Left lung (tissue), 10 donors: ENCODE results near the gene CFAP90. TPM values are rescaled to one million over a fixed set of nuclear protein-coding genes. Genes with fewer than 3 reads are reported as not detected.

Experiments used
- ATAC-seq: fragments of 200-7000 bp; cut with Tn5 transposase; one replicate; pipeline ENCODE4 v1.9.1; 2020; ENCODE audit warnings: moderate library complexity
- DNase-seq, 4 donors: peaks; one replicate each; pipeline ENCODE4 v3.0.0-alpha.2; 2013 to 2020
- H3K27ac ChIP-seq, 2 donors: fragments of 200-600 bp; sonication (generic) in 1 of 2; one replicate each; pipeline versions ENCODE4 v1.5.0 to v1.8.0; 2020 to 2021
- H3K27me3 ChIP-seq, 2 donors: fragments of 200-600 bp; sonication (generic) in 1 of 2; one replicate each; pipeline versions ENCODE4 v1.5.0 to v1.8.0; 2020 to 2021
- H3K36me3 ChIP-seq, 2 donors: fragments of 200-600 bp; sonication (generic) in 1 of 2; one replicate each; pipeline versions ENCODE4 v1.5.0 to v1.8.0; 2020 to 2021
- H3K4me1 ChIP-seq, 2 donors: fragments of 200-600 bp; one replicate each; pipeline ENCODE4 v1.8.0; 2021
- H3K4me3 ChIP-seq, 2 donors: fragments of 200-600 bp; sonication (generic) in 1 of 2; one replicate each; pipeline versions ENCODE4 v1.5.0 to v1.8.0; 2020 to 2021; ENCODE audit warnings: mild to moderate bottlenecking in 1 of 2
- H3K9me3 ChIP-seq, 2 donors: fragments of 200-600 bp; sonication (generic) in 1 of 2; one replicate each; pipeline versions ENCODE4 v1.5.0 to v1.8.0; 2020 to 2021
- CTCF ChIP-seq, 2 donors: fragments of 200-600 bp; sonication (generic) in 1 of 2; IDR thresholded peaks; one replicate each; pipeline versions ENCODE4 v1.5.0 to v1.8.0; 2021; ENCODE audit warnings: antibody characterized with exemption in 2 of 2
- intact Hi-C, 2 donors: fragments of 100-400 bp; cut with DNase I; formaldehyde crosslinking; loops; one replicate each; pipeline versions ENCODE4 v1.11.2 to v1.14.2; 2022
- polyA plus RNA-seq, 6 donors: library from polyadenylated mRNA; unstranded; fragments of 120-200 nt; gene quantifications; one replicate each; pipeline ENCODE4 v1.2.1, GENCODE V29; 2013; ENCODE audit not compliant: insufficient read length in 6 of 6
- total RNA-seq, 2 donors: library from RNA; stranded (reverse); fragmentation: NEBNext Ultra II Directional; extraction: Animal tissue kit (Norgen Biotek cat#: 25700); gene quantifications; one replicate each; pipeline ENCODE4 v1.2.1, GENCODE V29; 2021
- donor health status: DM: no; HTN: yes; CAD: no.
- donor health status: DM: no; HTN: no; CAD: no.

The CFAP90 gene
- total and polyA plus RNA-seq, 8 donors = 0.82 to 10.5 (median 5.9) TPM

- H3K27ac ChIP-seq = no peak overlapping the region
- no peak for TF ChIP-seq CTCF (IDR thresholded peaks at IDR 0.05)
- DNase-seq = no peak
- intact Hi-C loops = no loop called here
- no peaks in the 10 kb centered on the region for H3K9me3 ChIP-seq
- no peaks in the 10 kb centered on the region for H3K36me3 ChIP-seq
- no peak for ATAC-seq
- no peaks in the 10 kb centered on the region for H3K27me3 ChIP-seq
- no peaks in the 10 kb centered on the region for H3K4me1 ChIP-seq
- H3K4me3 ChIP-seq = no peak overlapping the region
Observed at GRCh38 chr5:7793895-7794294, 57.0 kb downstream of the CFAP90 start.

- H3K4me3 ChIP-seq = no peak overlapping the region
- DNase-seq (no peak), ATAC-seq (no peak)
- no peaks in the 10 kb centered on the region for H3K27me3 ChIP-seq
- H3K4me1 ChIP-seq = no peaks in the 10 kb centered on the region
- H3K27ac ChIP-seq = no peak overlapping the region
- intact Hi-C loops = no loop called here
- TF ChIP-seq CTCF (IDR thresholded peaks at IDR 0.05) = no peak
- no peaks in the 10 kb centered on the region for H3K36me3 ChIP-seq
- no peaks in the 10 kb centered on the region for H3K9me3 ChIP-seq
Observed at GRCh38 chr5:7789567-7789966, 61.4 kb downstream of the CFAP90 start.

GRCh38 chr5:7787770-7788169 is 63.2 kb downstream of the CFAP90 start:
- Histone ChIP-seq H3K9me3 (no peaks in the 10 kb centered on the region), H3K27me3 (no peaks in the 10 kb centered on the region)
- intact Hi-C loops = no loop called here

GRCh38 chr5:7784683-7785380 is 66.1 kb downstream of the CFAP90 start:
- ATAC-seq = no peak

More at GRCh38 chr5:7787770-7788169, 63.2 kb downstream of the CFAP90 start:
- Histone ChIP-seq H3K27ac (no peak overlapping the region), H3K4me1 (no peaks in the 10 kb centered on the region), H3K36me3 (no peaks in the 10 kb centered on the region), H3K4me3 (no peak overlapping the region)
- no peak for DNase-seq
- ATAC-seq = no peak
- no peak for TF ChIP-seq CTCF (IDR thresholded peaks at IDR 0.05)

GRCh38 chr5:7781899-7782298 is 69.0 kb downstream of the CFAP90 start:
- DNase-seq (no peak), ATAC-seq (no peak)
- Histone ChIP-seq H3K27me3 (peaks cover 0 to 20% of the 10 kb centered on the region in 2 donors), H3K4me3 (no peak overlapping the region), H3K36me3 (no peaks in the 10 kb centered on the region), H3K4me1 (no peaks in the 10 kb centered on the region), H3K9me3 (no peaks in the 10 kb centered on the region), H3K27ac (no peak overlapping the region)
- intact Hi-C loops = no loop called here
- TF ChIP-seq CTCF (IDR thresholded peaks at IDR 0.05) = no peak

More at GRCh38 chr5:7784683-7785380, 66.1 kb downstream of the CFAP90 start:
- intact Hi-C loops = no loop called here
- peaks cover 0 to 10% of the 10 kb centered on the region in 2 donors for H3K27me3 ChIP-seq
- H3K36me3 ChIP-seq = no peaks in the 10 kb centered on the region
- H3K27ac ChIP-seq = no peak overlapping the region
- DNase-seq = no peak
- H3K9me3 ChIP-seq = no peaks in the 10 kb centered on the region
- H3K4me3 ChIP-seq = no peak overlapping the region
- no peak for TF ChIP-seq CTCF (IDR thresholded peaks at IDR 0.05)
- no peaks in the 10 kb centered on the region for H3K4me1 ChIP-seq

Other genes with a start within 250 kb of the CFAP90 start
- gene FASTKD3, start 17.9 kb upstream of the CFAP90 start, total RNA-seq = 1 to 10 TPM; 8.4 to 9.3 TPM
- 10 to 100 TPM; 21.8 to 28.8 (median 23.4) TPM for gene FASTKD3, start 17.9 kb upstream of the CFAP90 start, polyA plus RNA-seq
- 10 to 100 TPM; 75.2 to 78.2 TPM for gene MTRR, start 18.0 kb upstream of the CFAP90 start, total RNA-seq
- 10 to 100 TPM; 47.5 to 67.8 (median 58.8) TPM for gene MTRR, start 18.0 kb upstream of the CFAP90 start, polyA plus RNA-seq